ENCODE measurements around the gene DOCK2. TPM values are rescaled to one million over a fixed set of nuclear protein-coding genes. Genes with fewer than 3 reads are reported as not detected.

Gene DOCK2
- total and polyA plus RNA-seq, 2 of the 8 experiments (the other 6 are each of a cell fraction or from before 2014, with no cell fraction given) = 3.9 to 5.7 TPM

DNA sequence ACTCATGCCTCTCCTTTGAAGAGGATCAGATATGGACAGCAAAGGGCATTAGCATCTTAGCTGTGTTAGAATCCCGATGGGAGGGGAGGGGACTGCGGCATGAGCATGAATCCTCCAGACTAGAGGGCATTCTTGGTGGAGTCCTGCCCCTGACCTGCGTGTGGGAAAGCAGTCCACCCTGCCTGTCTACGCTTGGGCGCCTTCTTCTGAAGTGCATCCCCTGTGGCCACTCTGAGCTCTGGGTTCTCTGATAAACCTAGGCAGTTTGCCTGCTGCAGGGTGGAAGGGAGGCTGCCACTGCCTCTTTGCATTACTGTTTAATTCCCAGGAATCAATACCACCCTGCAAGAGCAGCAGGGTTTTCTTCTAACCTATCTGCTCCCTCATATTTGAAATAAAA, 173.9 kb downstream of the DOCK2 start (continued):
- TF ChIP-seq KDM5A (IDR thresholded peaks at IDR 0.05; ENCODE audit: low read length) = no peak
- no peak for TF ChIP-seq BCL11A (IDR thresholded peaks at IDR 0.05; ENCODE audit: low read depth in 2 of 2, low read length in 2 of 2)
- no peak for TF ChIP-seq SAP30 (IDR thresholded peaks at IDR 0.05; ENCODE audit: insufficient read depth, insufficient replicate concordance, low read length)
- no peak for TF ChIP-seq CEBPB (IDR thresholded peaks at IDR 0.05; ENCODE audit: low read depth, low read length)
- no peak for TF ChIP-seq YY1 (IDR thresholded peaks at IDR 0.05; ENCODE audit: low read depth, low read length)
